HUES64 (cell line): ENCODE measurements around the gene PDE4D.

Experiments
- H3K27ac ChIP-seq: 2 replicates; pipeline ENCODE4 v1.7.0; 2013; ENCODE audit warnings: low read depth, low read length, inconsistent platforms
- H3K27me3 ChIP-seq: 2 replicates; pipeline ENCODE4 v1.6.1; 2013; ENCODE audit warnings: mild to moderate bottlenecking, low read length; ENCODE audit not compliant: insufficient read depth
- H3K36me3 ChIP-seq: 2 replicates; pipeline ENCODE4 v1.6.1; 2013; ENCODE audit warnings: mild to moderate bottlenecking, low read length; ENCODE audit not compliant: insufficient read depth
- H3K4me1 ChIP-seq: 2 replicates; pipeline ENCODE4 v1.6.1; 2013; ENCODE audit warnings: mild to moderate bottlenecking, low read length, moderate library complexity; ENCODE audit not compliant: insufficient read depth
- H3K4me3 ChIP-seq: 2 replicates; pipeline ENCODE4 v1.5.1; 2013; ENCODE audit warnings: mild to moderate bottlenecking, low read length, moderate library complexity
- H3K9ac ChIP-seq: 2 replicates; pipeline ENCODE4 v1.6.1; 2013; ENCODE audit warnings: mild to moderate bottlenecking, low read depth, low read length
- H3K9me3 ChIP-seq: 2 replicates; pipeline ENCODE4 v1.6.1; 2013; ENCODE audit warnings: low read depth, low read length; ENCODE audit not compliant: insufficient read depth
- WGBS: fragments of 150-250, 120-280 bp; methylation state at CpG from one replicate; pipeline ENCODE4 v1.1.7; 2013; ENCODE audit warnings: missing lambda C conversion rate; 5-methylcytosine and 5-hydroxymethylcytosine counted together

Gene PDE4D

DNA sequence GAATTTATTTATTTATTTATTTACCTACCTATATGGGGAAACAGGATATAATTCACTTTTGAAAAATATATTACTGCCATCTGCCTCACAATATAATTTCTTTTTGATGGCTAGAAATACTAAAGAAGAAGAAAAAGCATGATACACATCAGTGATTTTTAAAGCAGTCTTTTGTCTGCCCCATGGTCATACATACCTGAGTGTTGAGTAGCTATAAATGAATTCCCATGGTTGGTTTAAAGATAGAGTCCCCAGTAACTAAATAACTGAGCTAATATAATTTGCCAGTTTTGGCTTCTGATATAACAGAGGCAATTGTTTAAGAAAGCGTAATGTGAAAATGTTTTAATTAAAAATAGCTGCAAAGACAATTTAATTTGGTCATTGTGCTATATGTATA, 447.8 kb downstream of the PDE4D start:
- no peak overlapping the region for H3K4me3 ChIP-seq
- no peaks in the 10 kb centered on the region for H3K36me3 ChIP-seq
- no peaks in the 10 kb centered on the region for H3K27me3 ChIP-seq
- no peak overlapping the region for H3K27ac ChIP-seq
- H3K9ac ChIP-seq, result no peak overlapping the region
- 100% methylated on average over 1 of the region's 1 CpG for WGBS
- peaks cover 10% of the 10 kb centered on the region; the same call in 1 of the 2 replicates for H3K9me3 ChIP-seq
- H3K4me1 ChIP-seq, result no peaks in the 10 kb centered on the region

DNA sequence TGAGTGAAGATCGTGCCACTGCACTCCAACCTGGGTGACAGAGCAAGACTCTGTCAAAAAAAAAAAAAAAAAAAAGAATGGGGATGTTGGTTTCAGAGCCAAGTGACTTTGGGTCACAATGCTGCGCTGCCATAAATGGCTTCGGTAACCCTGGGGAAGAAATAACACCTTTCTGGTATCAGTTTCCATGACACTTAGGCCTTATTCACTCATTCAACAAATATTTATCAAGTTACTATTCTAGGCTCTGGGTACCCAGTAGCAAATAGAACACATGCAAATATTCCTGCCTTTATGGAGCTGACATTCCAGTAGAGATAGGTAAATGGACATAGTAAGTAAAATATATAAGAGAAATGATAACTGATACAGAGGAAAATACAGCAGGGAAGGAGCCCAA, 454.2 kb downstream of the PDE4D start:
- Histone ChIP-seq H3K9ac (no peak overlapping the region), H3K36me3 (no peaks in the 10 kb centered on the region), H3K9me3 (no peaks in the 10 kb centered on the region), H3K27ac (no peak overlapping the region), H3K27me3 (no peaks in the 10 kb centered on the region), H3K4me3 (no peak overlapping the region), H3K4me1 (no peaks in the 10 kb centered on the region)
- WGBS, result 93% methylated on average over 3 of the region's 3 CpGs

DNA sequence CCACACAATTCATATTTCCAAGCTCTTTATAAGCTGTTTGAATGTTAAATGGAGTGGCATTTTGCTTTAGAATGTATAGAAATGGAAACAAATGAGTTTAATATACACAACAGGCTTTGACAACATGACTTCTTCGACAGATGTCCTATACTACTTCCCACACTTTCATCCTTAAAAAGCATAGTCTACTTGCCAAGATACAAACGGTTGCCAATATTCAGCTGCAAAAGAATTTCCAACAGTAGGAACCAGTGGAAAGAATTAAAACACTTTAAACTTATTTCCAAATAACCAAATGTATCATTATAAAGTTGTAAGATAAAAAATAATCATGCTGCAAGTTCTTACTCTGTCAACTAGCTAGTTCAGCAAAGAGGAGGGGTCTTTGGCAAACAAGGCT, 456.4 kb downstream of the PDE4D start:
- H3K27me3 ChIP-seq, result no peaks in the 10 kb centered on the region
- H3K27ac ChIP-seq, result no peak overlapping the region
- H3K36me3 ChIP-seq, result no peaks in the 10 kb centered on the region
- no peaks in the 10 kb centered on the region for H3K4me1 ChIP-seq
- H3K9me3 ChIP-seq, result no peaks in the 10 kb centered on the region
- H3K4me3 ChIP-seq, result no peak overlapping the region
- H3K9ac ChIP-seq, result no peak overlapping the region
- 88% methylated on average over 2 of the region's 2 CpGs for WGBS

DNA sequence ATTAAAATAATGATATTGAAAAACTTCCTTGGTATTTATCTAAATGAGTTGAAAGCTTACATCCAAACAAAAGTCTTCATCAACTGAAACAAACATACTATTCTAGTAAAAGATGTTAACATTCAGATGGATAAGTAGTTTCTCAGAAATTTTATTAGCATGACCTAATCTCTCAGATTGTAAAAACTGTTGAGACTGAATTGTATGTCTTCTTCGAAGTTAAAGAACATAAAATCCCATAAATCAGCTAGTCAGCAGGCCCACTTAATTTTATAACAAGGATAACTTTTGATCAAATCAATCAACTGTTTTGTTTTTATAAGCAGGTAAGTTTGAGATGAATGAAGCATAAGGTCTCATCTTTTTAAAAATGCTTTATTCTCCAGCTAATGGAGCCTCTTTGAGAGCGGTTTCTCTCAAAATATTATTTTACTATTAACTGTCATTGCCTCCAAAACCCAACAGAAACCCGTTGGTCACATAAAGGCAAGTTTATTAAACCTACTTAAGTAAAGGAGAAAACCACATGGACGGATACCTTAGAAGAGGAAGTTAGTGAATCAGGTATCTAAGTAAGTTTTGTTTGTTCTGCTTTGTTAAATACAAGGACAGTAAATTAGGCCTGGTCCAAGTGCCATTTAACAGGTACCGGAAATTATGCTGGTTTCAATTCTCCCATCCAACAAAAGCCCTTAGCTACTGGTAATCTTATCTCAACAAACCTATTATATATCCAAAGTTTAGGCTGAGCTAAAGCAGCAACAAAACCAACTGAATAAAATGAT, 457.0 kb downstream of the PDE4D start:
- no peaks in the 10 kb centered on the region for H3K36me3 ChIP-seq
- no peak overlapping the region for H3K27ac ChIP-seq
- no peak overlapping the region for H3K9ac ChIP-seq
- H3K4me1 ChIP-seq, result no peaks in the 10 kb centered on the region
- H3K4me3 ChIP-seq, result no peak overlapping the region
- H3K9me3 ChIP-seq, result no peaks in the 10 kb centered on the region
- H3K27me3 ChIP-seq, result no peaks in the 10 kb centered on the region
- 95% methylated on average over 5 of the region's 5 CpGs for WGBS

DNA sequence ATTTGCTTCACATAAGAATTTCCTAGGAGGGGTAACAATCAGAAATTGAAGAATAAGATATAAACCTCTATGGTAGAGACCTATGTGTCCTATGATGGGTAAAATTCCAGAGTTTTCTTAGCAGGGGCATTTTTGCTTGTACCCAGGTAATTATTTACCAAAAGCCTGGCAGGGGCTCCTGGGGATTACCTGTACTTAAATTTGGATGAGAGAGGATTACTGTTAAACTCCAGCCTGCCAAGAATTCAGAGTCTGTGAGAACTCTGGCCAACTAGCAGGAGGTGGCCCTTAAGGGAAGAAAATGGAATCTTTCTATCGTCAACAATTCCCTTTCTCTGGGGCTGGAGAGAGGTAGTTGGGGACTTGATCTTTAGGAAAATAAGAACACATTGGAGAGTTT, 460.4 kb downstream of the PDE4D start:
- Histone ChIP-seq H3K27ac (no peak overlapping the region), H3K9me3 (no peaks in the 10 kb centered on the region)

DNA sequence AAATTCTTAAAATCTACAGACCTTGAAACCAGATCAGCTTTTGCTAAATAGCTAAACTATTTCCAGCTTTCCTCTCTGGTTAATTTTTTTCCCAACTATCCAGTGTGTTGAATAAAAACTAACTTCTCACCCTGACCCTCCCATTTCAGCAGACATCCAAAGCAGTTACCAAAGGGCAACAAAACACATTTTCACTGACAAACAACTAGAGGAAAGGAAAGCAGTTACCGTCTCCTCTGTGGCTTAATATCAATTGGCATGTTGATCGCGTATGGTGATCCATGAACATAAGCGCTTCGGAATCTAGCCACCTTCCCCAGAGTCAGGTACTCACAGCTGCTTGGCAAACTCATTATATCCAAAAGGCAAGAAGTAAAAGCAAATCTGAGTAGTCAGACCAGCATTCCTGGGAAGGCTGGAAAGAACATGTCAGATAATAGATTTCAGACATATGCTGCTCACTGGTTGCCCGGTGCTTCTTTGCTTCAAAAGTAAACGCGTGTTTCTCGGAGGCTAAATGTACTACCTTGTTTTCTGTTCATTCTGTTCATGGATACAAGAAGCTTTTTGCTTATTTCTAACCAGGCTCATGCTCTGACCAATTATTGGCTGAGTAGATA, 463.4 kb downstream of the PDE4D start:
- no peak overlapping the region for H3K9ac ChIP-seq
- H3K4me1 ChIP-seq, result no peaks in the 10 kb centered on the region
- no peak overlapping the region for H3K4me3 ChIP-seq
- no peak overlapping the region for H3K27ac ChIP-seq
- no peaks in the 10 kb centered on the region for H3K36me3 ChIP-seq
- H3K9me3 ChIP-seq, result no peaks in the 10 kb centered on the region
- 94% methylated on average over 9 of the region's 9 CpGs for WGBS
- H3K27me3 ChIP-seq, result no peaks in the 10 kb centered on the region

More for the DNA sequence above, 460.4 kb downstream of the PDE4D start:
- H3K4me1 ChIP-seq, result no peaks in the 10 kb centered on the region
- no peak overlapping the region for H3K9ac ChIP-seq
- no peaks in the 10 kb centered on the region for H3K36me3 ChIP-seq
- 100% methylated on average over 1 of the region's 1 CpG for WGBS
- no peaks in the 10 kb centered on the region for H3K27me3 ChIP-seq
- no peak overlapping the region for H3K4me3 ChIP-seq

DNA sequence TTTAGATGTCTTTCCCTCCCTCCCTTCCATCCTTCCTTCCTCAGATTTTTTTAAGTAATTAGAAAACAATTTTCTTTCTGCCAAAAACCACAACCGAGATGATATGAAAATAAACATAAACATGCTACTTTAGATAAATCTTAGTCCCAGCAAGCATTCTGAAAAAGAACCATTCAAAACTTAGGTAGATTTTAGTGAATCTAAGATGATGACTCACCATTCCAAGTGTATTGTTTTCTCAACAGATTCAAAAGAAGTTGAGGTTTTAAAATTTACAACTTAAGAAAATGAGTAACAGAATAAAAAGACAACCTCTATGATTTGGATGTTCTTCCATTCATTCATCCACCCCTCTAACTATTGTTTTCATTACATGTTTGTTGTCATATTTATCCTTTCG, 465.1 kb downstream of the PDE4D start:
- H3K36me3 ChIP-seq, result no peaks in the 10 kb centered on the region
- no peaks in the 10 kb centered on the region for H3K27me3 ChIP-seq
- no peak overlapping the region for H3K9ac ChIP-seq
- H3K4me1 ChIP-seq, result no peaks in the 10 kb centered on the region
- no peaks in the 10 kb centered on the region for H3K9me3 ChIP-seq
- no peak overlapping the region for H3K27ac ChIP-seq
- WGBS, result 100% methylated on average over 1 of the region's 2 CpGs
- H3K4me3 ChIP-seq, result no peak overlapping the region

DNA sequence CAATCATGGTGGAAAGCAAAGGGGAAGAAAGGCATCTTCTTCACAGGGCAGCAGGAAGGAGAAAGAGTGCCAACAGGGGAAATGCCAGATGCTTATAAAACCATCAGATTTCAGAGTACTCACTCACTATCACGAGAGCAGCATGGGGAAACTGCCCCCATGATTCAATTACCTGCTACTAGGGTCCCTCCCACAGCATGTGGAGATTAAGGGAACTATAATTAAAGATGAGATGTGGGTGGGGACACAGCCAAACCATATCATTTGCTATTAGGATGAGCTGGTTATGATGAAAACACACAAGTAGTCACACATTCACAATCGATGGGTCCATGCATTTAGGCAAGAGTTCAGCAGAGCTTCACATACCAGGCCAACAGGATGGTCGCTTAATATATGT, 469.0 kb downstream of the PDE4D start:
- H3K4me1 ChIP-seq, result peaks cover 10% of the 10 kb centered on the region; the same call in 1 of the 2 replicates

DNA sequence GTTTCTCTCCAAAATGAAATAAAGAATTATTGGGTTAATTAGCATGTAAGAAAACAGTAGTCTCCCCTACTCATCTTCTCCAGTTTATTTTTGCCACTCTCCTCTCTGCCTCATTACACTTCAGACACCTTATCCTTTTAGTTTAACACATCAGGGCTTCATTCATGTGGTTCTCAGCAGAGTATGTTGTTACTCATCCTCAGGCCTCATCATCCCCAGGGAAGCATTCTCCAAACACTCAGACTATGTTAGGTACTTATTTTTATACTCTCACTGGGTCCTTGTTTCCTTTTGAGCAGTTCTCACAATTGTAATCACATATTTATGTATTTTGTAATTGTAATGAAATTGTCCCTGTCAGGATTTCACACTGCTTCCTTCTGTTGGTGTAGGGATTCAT, 470.5 kb downstream of the PDE4D start:
- Histone ChIP-seq H3K4me3 (no peak overlapping the region), H3K9ac (no peak overlapping the region), H3K27ac (no peak overlapping the region), H3K9me3 (no peaks in the 10 kb centered on the region), H3K27me3 (no peaks in the 10 kb centered on the region), H3K36me3 (no peaks in the 10 kb centered on the region), H3K4me1 (peaks cover 14% of the 10 kb centered on the region; the same call in 1 of the 2 replicates)

More for the DNA sequence above, 469.0 kb downstream of the PDE4D start:
- Histone ChIP-seq H3K4me3 (no peak overlapping the region), H3K27me3 (no peaks in the 10 kb centered on the region), H3K9me3 (no peaks in the 10 kb centered on the region), H3K9ac (no peak overlapping the region), H3K27ac (no peak overlapping the region), H3K36me3 (no peaks in the 10 kb centered on the region)
- 100% methylated on average over 2 of the region's 3 CpGs for WGBS

DNA sequence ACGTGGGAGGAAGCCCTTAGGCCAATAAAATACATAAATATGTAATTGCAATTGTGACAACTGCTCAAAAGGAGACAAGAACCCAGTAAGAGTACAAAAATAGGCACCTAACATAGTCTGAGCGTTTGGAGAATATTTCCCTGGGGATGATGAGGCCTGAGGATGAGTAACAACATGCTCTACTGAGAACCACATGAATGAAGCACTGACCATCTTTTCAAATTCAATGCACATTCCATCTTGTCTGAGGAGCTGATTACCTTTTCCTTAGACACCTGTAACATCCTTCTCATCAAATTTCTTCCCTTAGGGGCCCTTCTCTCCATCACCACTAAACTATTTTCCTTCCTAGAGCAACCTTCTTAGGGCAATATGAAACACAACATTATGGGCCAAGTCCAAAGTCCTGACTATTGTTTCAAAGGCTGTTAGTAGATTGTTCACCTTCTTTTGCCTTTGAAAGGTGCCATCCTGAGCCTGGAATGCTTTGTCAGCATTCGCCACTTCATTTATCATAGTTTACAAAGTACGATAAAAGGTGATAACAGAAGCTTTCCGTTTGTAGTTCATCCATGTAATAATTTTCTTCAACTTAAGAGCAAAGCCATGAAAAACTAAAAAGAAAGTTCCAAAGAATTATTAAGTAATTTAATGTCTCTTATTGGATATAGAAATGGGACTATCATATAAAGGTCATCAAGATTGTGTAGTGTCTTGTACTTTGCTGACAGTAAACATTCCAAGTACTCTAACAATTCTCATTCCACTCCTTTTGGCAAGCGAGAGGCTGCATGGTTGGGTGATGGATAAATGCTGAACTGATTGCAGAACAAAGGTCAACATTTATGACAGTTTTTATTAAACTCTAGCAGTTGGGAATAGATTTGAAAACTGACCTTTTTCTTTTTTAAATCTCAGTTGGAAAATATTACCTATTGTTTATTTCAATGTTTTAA, 471.3 kb downstream of the PDE4D start:
- WGBS, result 85% methylated on average over 6 of the region's 6 CpGs

DNA sequence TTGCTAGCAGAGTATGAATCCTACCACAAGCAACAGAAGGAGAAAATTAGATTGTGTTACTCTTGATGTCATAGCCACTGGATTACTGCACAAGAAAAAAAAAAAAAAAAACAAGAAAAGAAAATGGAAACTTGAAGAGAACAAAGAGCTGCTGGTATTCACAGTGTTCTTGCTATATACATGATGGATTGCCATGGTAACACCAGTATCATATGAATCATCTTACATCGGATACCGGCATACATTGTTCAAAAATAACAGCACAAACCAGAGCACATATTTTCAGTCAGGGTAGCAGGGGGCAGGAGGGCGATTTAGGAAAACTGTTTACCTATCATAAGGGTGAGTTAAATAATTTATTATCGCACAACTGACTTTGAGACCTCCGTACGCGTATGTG, 472.9 kb downstream of the PDE4D start:
- Histone ChIP-seq H3K9ac (no peak overlapping the region), H3K27me3 (no peaks in the 10 kb centered on the region), H3K27ac (no peak overlapping the region), H3K9me3 (no peaks in the 10 kb centered on the region), H3K36me3 (no peaks in the 10 kb centered on the region), H3K4me1 (peaks cover 14% of the 10 kb centered on the region; the same call in 1 of the 2 replicates), H3K4me3 (no peak overlapping the region)
- WGBS, result 94% methylated on average over 7 of the region's 7 CpGs

More for the DNA sequence above, 471.3 kb downstream of the PDE4D start:
- Histone ChIP-seq H3K4me3 (no peak overlapping the region), H3K27ac (no peak overlapping the region), H3K4me1 (peaks cover 14% of the 10 kb centered on the region; the same call in 1 of the 2 replicates), H3K27me3 (no peaks in the 10 kb centered on the region), H3K36me3 (no peaks in the 10 kb centered on the region), H3K9ac (no peak overlapping the region), H3K9me3 (no peaks in the 10 kb centered on the region)
